ENCODE results near the gene PDK2. TPM values are rescaled to one million over a fixed set of nuclear protein-coding genes. Genes with fewer than 3 reads are reported as not detected.

PDK2 gene
- total RNA-seq, 1 experiment from 2014 or later: 9.9 TPM

DNA sequence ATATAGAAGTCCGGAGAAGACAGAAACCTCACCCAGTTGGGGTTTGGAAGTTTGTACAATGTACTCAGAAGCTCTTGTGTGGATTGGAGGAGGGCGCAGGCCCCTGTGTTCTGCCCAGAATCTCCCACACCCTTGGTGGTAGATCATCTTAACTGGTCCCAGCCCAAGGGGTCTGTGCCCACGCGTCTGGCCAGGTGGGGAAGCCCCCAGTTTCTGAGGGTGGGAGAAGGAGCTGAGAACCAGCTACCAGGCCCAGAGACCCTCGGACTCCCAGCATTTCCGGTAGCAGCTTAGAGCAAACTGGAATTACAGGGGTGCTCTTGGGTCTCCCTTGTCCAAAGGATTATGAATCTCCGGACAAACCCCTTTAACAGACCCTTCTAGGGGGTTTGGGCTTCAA lies 57.6 kb downstream of the PDK2 start:
- CTCF ChIA-PET: interaction anchor here (0.5 to 4.2 kb wide), 16 partner anchors 9 to 370 kb away, joined by 3 to 36 read pairs (median 4); partner anchors contain the start of genes COL1A1 and PDK2
- BruUV-seq (replicated peaks): no TSS peak
- POLR2A ChIA-PET: interaction anchor here (1.5 to 5.7 kb wide), 8 partner anchors 9 to 125 kb away, joined by 4 to 35 read pairs (median 12); partner anchors contain the start of genes ITGA3 and PDK2
- Mint-ChIP-seq H3K9me3 (ENCODE audit: unreplicated experiment) (no peaks in the 10 kb centered on the region), H3K36me3 (ENCODE audit: insufficient read depth, unreplicated experiment) (no peaks in the 10 kb centered on the region), H3K4me1 (ENCODE audit: insufficient read depth, unreplicated experiment) (peaks cover 13% of the 10 kb centered on the region), H3K27me3 (ENCODE audit: insufficient read depth, unreplicated experiment) (no peaks in the 10 kb centered on the region), H3K4me3 (ENCODE audit: unreplicated experiment) (peak overlapping the region; percentile 82), H3K27ac (ENCODE audit: low read depth, unreplicated experiment) (no peak overlapping the region)
- TF ChIP-seq, protein P1, sequence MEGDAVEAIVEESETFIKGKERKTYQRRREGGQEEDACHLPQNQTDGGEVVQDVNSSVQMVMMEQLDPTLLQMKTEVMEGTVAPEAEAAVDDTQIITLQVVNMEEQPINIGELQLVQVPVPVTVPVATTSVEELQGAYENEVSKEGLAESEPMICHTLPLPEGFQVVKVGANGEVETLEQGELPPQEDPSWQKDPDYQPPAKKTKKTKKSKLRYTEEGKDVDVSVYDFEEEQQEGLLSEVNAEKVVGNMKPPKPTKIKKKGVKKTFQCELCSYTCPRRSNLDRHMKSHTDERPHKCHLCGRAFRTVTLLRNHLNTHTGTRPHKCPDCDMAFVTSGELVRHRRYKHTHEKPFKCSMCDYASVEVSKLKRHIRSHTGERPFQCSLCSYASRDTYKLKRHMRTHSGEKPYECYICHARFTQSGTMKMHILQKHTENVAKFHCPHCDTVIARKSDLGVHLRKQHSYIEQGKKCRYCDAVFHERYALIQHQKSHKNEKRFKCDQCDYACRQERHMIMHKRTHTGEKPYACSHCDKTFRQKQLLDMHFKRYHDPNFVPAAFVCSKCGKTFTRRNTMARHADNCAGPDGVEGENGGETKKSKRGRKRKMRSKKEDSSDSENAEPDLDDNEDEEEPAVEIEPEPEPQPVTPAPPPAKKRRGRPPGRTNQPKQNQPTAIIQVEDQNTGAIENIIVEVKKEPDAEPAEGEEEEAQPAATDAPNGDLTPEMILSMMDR (IDR thresholded peaks at IDR 0.05; ENCODE audit: unreplicated experiment): no peak
- intact Hi-C loops (cut with micrococcal nuclease): no loop called here
- no peak for DNase-seq (ENCODE audit: unreplicated experiment)

DNA sequence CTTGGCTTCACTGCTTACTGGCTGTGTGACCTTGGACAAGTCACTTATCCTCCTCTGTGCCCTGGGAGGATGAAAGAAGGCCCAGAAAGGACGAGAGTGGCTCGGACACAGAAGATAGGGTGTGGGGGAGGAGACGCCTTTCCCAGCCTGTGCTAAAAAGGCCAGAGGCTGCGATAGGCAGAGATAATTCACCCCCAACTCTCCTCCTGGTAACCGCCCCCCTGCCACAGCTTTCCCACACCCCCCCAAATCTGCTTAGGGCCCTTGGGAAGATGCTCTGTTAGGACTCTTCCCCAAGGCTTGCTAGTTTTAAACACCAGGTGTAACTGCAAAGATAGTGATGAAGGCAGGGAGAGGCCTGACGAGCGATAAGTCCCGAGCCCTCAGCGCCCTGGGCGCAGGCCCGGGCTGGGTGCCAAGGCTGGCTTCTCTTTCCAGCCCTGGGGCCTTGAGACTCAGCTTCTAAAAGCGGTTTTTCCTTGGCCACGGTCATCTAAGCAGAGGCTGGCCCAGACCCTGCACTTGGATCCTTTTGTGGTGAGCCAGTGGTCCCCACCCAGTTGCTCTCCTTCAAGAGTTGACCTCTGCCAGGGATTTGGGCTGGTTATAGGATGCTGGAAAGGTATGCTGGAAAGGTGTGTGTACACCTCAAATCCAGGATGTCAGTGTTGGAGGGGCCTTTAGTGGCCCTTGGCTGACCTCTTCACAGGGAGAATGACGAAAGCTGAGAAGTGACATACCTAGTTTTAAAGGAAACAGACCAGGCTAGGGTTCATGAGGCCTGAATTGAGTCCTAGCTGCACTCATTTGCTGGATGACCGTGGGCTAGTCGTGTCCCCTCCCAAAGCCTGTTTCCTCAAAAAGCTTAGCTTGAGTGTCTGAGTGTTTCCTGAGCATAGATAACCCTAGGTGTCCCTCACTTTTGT lies 58.8 kb downstream of the PDK2 start:
- peaks cover 11% of the 10 kb centered on the region for H3K4me1 Mint-ChIP-seq (ENCODE audit: insufficient read depth, unreplicated experiment)
- intact Hi-C loops (cut with micrococcal nuclease): no loop called here
- peak overlapping the region; percentile 10 for H3K27ac Mint-ChIP-seq (ENCODE audit: low read depth, unreplicated experiment)
- no peaks in the 10 kb centered on the region for H3K27me3 Mint-ChIP-seq (ENCODE audit: insufficient read depth, unreplicated experiment)
- TF ChIP-seq, protein P1 (IDR thresholded peaks at IDR 0.05; ENCODE audit: unreplicated experiment): no peak
- CTCF ChIA-PET: interaction anchor here (0.6 to 2.5 kb wide), 8 partner anchors 14 to 194 kb away, joined by 3 to 10 read pairs (median 4); partner anchors contain the start of gene PDK2
- no peaks in the 10 kb centered on the region for H3K9me3 Mint-ChIP-seq (ENCODE audit: unreplicated experiment)
- H3K4me3 Mint-ChIP-seq (ENCODE audit: unreplicated experiment): no peak overlapping the region
- DNase-seq (ENCODE audit: unreplicated experiment): peak; percentile 87
- BruUV-seq (replicated peaks): no TSS peak
- POLR2A ChIA-PET: interaction anchor here (0.5 to 3.6 kb wide), 6 partner anchors 28 to 97 kb away, joined by 3 to 25 read pairs (median 4); partner anchors contain the start of genes ITGA3 and PDK2
- H3K36me3 Mint-ChIP-seq (ENCODE audit: insufficient read depth, unreplicated experiment): no peaks in the 10 kb centered on the region

DNA sequence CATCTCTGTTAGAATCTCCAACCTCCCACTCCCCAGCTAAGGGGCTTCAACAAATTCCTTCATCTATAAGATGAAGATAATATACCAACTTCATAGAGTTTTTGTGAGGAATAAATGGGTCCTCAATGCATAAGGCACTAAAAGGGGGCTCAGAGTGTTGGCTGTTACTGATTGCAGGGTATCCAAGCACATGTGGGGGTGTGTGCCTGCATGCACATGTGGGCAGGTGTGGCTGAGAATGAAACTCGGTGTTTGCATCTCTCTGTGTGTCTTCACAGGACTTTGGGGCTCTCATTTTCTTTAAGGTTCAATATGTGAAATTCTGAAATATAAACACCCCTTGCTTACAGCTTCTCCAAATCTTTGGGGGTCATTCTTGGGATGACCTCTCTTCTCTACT lies 59.5 kb downstream of the PDK2 start:
- H3K4me3 Mint-ChIP-seq (ENCODE audit: unreplicated experiment): no peak overlapping the region
- BruUV-seq (replicated peaks): no TSS peak
- intact Hi-C loops (cut with micrococcal nuclease): no loop called here
- POLR2A ChIA-PET: interaction anchor here (1.0 to 3.6 kb wide), 4 partner anchors 60 to 98 kb away, joined by 3 to 25 read pairs (median 4); partner anchors contain the start of genes ITGA3 and PDK2
- no peak for DNase-seq (ENCODE audit: unreplicated experiment)
- CTCF ChIA-PET: interaction anchor here (0.6 to 2.5 kb wide), 10 partner anchors 14 to 458 kb away, joined by 3 to 10 read pairs (median 4); partner anchors contain the start of gene PDK2
- H3K36me3 Mint-ChIP-seq (ENCODE audit: insufficient read depth, unreplicated experiment): no peaks in the 10 kb centered on the region
- no peaks in the 10 kb centered on the region for H3K9me3 Mint-ChIP-seq (ENCODE audit: unreplicated experiment)
- no peak overlapping the region for H3K27ac Mint-ChIP-seq (ENCODE audit: low read depth, unreplicated experiment)
- peaks cover 11% of the 10 kb centered on the region for H3K4me1 Mint-ChIP-seq (ENCODE audit: insufficient read depth, unreplicated experiment)
- TF ChIP-seq, protein P1 (IDR thresholded peaks at IDR 0.05; ENCODE audit: unreplicated experiment): no peak
- no peaks in the 10 kb centered on the region for H3K27me3 Mint-ChIP-seq (ENCODE audit: insufficient read depth, unreplicated experiment)
